ENCODE data around the gene DLG2. TPM values are rescaled to one million over a fixed set of nuclear protein-coding genes. Genes with fewer than 3 reads are reported as not detected.
"Not testable (repeated sequence)": the region's sequence is repeated elsewhere in the genome, so short reads cannot be mapped to it uniquely, and the experiment has no call there.

DLG2 gene
- total RNA-seq, 1 donor from 2014 or later: 0.17 TPM

DNA sequence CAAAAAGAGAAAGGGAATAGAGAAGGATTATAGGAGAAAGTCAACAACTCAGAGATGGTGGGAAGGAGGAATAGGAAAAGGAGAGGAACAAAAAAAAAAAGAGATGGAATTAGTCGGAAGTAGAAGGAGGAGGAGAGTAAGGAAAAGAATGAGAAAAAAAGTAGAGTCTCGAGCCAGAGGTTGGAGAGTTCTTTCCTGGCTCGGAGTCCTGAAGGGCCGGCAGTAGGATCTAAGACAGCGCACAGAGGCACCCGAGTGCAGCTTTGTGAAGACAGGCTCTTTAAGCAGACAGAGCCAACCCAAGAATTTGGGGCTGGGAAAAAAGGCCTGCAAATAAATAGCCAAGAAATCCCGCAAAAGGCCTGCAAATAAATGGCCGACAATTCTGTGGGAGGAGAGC is 2170.6 kb downstream of the DLG2 start:
- DNase-seq (ENCODE audit: low read depth): no peak
- TF ChIP-seq, protein P1, sequence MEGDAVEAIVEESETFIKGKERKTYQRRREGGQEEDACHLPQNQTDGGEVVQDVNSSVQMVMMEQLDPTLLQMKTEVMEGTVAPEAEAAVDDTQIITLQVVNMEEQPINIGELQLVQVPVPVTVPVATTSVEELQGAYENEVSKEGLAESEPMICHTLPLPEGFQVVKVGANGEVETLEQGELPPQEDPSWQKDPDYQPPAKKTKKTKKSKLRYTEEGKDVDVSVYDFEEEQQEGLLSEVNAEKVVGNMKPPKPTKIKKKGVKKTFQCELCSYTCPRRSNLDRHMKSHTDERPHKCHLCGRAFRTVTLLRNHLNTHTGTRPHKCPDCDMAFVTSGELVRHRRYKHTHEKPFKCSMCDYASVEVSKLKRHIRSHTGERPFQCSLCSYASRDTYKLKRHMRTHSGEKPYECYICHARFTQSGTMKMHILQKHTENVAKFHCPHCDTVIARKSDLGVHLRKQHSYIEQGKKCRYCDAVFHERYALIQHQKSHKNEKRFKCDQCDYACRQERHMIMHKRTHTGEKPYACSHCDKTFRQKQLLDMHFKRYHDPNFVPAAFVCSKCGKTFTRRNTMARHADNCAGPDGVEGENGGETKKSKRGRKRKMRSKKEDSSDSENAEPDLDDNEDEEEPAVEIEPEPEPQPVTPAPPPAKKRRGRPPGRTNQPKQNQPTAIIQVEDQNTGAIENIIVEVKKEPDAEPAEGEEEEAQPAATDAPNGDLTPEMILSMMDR (conservative IDR thresholded peaks at IDR 0.05; ENCODE audit: low read depth, low read length): no peak
- H3K4me3 ChIP-seq (ENCODE audit: low read depth, low read length): no peak overlapping the region

DNA sequence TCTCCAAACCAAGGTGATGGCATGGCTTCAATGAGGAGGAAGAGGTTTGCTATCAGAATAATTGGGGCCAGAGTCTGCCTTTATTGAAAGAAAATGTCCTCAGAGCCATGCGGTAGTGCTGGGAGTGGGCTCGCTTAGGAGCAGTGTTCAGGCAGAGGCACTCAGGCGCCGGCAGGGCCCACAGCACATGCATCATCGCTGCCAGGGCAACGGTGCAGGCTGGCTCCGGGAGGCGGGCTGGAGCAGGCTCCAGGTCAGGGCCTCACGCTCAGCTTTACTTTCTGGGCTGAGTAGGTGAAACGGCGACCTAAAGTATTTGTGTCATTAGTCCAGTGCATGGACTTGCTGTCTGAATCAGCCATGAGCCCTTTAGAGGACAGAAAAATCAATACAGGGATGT is 2171.1 kb downstream of the DLG2 start:
- no peak for DNase-seq (ENCODE audit: low read depth)
- H3K4me3 ChIP-seq (ENCODE audit: low read depth, low read length): no peak overlapping the region
- TF ChIP-seq, protein P1 (conservative IDR thresholded peaks at IDR 0.05; ENCODE audit: low read depth, low read length): no peak

DNA sequence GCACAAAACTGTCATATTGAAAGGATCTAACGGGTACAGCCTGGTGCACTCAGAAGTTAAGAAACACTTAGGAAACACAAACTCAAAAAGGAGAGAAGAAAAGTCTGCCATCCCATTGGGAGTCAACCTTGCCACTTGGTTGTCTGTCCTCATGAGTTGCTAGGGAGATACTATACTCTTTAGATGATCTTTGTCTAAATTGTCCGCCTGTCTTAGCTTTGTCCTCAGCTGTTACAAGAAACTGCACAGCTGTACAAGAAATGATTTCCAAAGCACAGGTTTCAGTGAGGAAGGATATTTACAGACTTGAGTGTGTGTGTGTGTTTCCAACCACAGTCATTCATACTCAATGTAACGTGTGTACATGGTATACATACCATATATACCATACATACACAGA is 2171.8 kb downstream of the DLG2 start:
- no peak overlapping the region for H3K4me3 ChIP-seq (ENCODE audit: low read depth, low read length)
- TF ChIP-seq, protein P1 (conservative IDR thresholded peaks at IDR 0.05; ENCODE audit: low read depth, low read length): no peak
- no peak for DNase-seq (ENCODE audit: low read depth)

DNA sequence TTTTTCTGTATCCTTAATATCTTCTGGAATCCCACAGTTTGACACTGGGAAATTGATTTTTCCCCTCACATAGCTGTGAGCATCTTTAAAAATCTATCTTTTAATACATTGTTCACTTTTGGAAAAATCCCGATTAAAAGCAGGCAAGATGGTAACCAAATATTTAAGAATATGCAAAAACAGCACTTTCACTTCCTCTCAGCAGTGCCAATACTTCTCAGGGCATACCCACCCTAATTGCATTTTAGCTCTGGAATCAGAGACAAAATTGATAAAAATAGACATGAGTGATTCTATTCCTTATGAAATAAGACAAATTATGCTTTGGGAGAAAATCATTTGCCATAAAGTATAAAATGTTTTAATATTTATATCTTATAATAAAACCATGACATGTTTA is 2172.5 kb downstream of the DLG2 start:
- TF ChIP-seq, protein P1 (conservative IDR thresholded peaks at IDR 0.05; ENCODE audit: low read depth, low read length): no peak
- DNase-seq (ENCODE audit: low read depth): no peak
- no peak overlapping the region for H3K4me3 ChIP-seq (ENCODE audit: low read depth, low read length)

DNA sequence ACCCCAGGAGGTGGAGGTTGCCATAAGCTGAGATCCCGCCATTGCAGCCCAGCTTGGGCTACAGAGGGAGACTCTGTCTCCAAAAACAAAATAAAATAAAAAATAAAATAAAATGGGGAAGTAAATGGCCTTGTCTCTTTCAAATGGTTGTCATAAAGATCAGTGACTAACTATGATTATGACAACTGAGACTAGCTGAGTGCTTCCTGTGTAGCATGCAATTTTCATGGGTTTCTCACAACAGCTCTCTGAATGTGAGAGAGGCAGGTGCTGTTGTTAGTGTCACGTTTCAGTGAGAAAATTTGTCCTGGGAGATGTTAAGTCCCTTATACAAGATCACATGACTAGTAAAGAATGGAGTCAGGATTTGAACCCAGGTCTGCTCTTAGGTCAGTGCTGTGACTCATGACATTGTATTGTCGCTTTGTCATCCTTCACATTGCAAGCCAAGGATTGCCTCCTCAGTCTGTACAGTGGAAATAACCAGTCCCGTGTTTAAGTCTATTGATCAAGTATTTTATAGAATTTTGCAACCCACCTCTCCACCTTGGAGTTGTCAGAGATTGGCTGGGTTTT is 2177.7 kb downstream of the DLG2 start:
- no peak overlapping the region for H3K4me3 ChIP-seq (ENCODE audit: low read depth, low read length)
- DNase-seq (ENCODE audit: low read depth): no peak
- TF ChIP-seq, protein P1 (conservative IDR thresholded peaks at IDR 0.05; ENCODE audit: low read depth, low read length): no peak

DNA sequence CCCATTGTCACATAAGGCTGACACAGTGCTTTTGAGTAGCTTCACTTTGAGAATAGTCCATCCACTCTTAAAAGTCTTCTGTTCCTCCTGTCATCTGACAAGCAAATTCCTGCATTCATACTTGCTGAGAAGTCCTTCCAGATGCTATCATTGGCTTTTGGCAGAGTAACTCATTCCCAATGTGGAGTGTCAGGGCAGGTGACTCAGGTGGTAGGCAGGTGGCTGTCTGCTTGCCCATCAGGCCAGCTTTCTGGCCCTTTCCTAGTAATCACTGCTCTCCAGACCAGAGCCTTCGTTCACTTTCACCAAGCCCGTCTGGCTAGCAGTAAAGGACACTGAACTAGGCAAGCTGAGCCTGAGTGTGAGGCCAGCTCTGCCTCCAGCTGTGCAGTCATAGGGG is 2178.5 kb downstream of the DLG2 start:
- TF ChIP-seq, protein P1 (conservative IDR thresholded peaks at IDR 0.05; ENCODE audit: low read depth, low read length): no peak
- DNase-seq (ENCODE audit: low read depth): no peak

DNA sequence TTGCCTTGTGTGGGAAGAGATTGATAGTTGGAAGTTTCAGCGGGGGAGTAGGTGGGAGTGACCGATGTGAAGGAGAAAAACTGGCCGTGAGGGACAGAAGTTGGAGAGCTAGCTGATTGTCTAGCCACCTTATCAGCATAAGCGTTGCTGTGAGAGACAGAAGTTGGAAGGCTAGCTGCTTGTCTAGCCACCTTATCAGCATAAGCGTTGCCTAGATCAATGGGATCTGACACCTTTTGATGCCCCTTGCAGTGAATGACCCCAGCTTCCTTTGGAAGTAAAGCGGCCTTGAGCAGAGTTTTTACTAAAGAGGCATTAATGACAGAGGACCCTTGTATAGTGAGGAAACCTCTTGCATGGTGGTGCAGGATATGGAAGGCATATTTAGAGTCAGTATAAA is 2183.3 kb downstream of the DLG2 start:
- H3K4me3 ChIP-seq (ENCODE audit: low read depth, low read length); DNase-seq (ENCODE audit: low read depth): not testable (repeated sequence)

More for the DNA sequence above, 2178.5 kb downstream of the DLG2 start:
- no peak overlapping the region for H3K4me3 ChIP-seq (ENCODE audit: low read depth, low read length)

Measured in epithelial cell of proximal tubule (primary cell).